T-helper 1 cell (primary cell): ENCODE measurements around the gene MYOF.
A peak's percentile ranks its signal among the peaks of the same experiment; 100 is the strongest.
"Not testable (repeated sequence)": the region's sequence is repeated elsewhere in the genome, so short reads cannot be mapped to it uniquely, and the experiment has no call there.

Source experiments
- DNase-seq, 5 donors: peaks; one replicate each; pipeline ENCODE4 v3.0.0-alpha.2; 2012 to 2020

MYOF gene

DNA sequence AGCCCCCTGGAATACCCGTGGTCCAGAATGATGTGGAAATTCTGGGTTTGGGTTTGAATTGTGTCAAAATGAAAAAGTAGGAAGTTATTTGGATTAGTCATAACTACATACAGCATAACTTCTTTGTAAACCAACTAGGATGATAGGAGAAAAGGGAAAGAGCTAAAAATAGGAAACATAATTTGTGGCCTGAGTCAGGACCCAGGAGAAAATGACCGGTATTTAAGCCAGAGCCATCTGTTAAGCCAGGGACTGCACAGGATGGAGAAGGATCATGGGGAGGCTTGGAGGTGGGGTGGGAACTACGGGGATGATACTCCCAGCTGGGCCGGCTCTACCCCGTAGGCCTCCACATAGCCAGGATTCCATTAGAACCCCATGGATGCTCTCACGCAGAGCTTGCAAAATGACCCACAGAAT is 98.6 kb downstream of the MYOF start:
- DNase-seq: no peak

DNA sequence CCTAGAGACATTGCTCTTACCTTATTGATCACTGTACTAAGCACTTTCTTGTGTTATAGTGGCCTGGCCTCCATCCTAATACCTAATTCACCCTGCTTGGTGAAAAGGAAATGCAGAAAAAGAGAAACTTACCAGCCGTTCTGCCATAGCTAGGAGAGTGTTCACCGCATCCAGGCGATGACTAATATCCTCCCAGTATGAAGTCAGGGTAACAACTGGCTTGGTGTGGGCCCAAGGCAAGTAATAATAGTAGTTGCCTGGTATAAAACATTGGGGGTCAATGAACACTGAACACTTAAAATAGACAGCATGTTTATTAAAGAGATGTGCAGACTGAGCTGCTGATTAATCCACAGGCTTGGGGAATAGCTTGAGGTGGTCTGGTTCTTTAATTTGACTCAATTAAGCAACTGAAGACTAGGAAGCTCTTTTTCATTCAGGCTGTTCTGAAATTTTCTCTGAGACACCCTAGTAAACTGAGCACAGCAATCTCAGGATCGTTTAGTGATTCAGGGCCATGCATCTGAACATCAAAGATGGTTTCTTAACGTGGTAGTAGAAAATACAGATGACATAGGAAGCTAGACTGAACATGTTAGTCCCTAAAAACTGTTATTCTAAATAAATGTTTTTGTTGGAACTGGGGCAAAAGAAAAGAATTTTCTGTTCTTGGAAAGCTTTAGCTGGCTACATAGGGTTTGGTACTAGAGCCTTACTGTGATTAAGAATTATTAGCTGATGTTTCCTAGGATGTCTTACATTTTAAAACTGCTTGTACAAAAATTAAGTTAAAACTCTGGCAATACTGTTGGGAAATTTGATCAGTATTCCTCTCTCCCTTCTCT is 102.2 kb downstream of the MYOF start:
- DNase-seq: peak in 1 of 5 donors; percentile 90

DNA sequence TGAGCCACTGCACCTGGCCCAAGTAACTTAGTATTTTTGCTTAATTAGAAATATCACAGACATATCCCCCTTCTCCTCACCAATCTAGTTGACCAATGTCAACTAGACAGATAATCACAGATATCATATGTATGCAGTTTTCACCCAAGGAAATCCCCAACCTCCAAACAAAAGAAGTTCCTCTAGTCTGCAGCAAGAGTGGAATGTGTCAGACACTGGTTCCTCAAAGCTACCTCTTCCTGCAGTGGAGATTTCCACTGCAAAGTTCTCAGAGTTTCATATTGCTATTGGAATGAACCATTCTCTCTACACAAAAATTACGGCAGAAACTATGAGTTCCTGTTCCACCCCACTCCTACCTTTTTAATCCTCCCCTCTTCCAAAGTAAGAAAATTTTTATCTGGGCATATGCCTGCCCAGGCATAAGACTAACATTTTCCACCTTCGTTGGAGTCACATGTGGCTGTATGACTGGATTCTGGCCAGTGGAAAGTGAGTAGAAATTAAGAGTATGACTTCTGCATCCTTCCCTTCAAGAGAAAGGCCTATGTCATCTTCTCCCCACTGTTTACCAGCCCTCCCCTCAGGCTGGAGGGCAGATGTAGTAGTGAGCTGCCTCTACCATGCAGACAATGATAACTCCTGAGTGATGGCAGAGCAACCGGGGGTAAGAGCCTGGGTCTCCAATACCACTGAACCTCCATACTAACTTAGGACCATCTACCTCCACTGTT is 103.0 kb downstream of the MYOF start:
- peak in 1 of 5 donors; percentile 73 for DNase-seq

DNA sequence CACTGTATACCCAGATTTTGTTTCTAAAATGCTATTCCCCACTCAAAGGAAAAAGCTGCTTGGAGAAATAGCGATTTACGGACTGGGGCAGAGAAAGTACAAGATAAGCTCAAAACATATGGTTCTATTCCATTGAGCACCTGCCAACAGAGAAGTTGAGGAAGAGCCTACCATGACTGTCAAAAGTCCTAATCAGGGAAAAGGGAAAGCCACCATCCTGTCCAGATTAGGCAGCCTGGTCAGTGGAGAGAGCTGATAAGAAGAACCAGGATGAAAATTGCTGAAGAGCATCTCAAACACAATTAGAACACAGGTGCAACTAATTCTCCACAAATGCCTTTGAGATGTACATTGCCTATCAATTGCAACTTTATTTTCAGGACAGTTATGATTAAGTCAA is 104.1 kb downstream of the MYOF start:
- DNase-seq: no peak

DNA sequence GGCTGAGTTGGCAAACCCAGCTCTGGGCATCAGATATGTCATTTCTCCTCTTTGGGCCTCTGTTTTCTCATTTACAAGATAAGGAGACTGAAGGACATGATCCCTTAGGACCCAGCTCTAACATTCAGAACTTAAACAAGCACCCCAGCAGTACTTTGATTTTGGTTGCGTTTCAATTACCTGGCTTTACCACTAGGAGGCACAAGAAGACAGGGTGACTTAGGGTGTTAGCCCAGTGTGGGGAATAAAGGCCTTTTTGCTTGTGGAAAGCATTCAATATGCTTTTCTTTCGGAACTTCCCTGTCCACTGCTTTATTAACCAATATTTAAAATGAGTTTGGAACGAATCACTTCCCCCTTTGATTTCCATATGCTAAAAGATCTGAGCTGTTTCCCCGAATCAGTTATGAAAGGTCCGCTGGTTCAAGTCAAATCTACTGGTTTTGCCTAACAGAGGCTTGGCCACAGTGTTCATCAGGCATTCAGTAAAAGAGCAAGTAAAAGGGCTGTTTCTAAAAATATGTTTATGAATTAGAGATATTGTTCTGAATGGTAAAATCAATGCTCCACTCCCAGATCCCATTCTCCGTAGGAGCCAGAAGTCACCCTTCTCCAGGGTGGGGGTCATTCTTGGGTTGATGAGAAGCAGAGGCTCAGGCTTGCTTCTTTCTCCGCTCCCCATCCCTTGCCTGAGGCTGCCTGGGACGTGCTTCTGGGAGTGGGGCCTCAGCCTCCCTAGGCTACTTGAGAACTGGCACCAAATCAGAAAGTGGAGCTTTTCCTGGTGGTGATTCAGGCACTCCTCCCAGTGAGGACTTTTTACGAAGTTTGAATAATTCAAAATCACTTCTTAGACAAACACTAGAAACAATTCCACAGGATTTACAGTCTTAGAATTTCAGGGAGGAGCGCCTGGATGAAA is 105.5 kb downstream of the MYOF start:
- peak in 3 of 5 donors; percentile 23 to 77 (median 45) for DNase-seq

DNA sequence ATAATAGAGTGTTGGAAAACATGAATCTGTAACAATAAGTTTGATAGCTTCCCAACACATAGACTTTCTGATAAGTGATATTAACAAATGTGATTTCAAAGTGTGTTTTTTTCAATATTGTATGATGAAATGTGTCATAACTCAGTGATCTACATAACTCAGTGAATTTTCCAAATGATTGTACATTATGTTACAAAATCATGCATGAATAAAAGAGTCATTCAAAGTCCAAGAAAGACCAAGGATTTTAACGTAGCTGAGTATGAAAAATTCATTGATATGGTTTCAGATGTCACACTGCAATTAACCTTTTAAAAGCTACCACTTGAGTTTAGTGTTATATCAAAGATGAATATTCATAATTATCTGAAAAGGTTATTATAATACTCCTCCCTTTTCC is 111.2 kb downstream of the MYOF start:
- DNase-seq: no peak

DNA sequence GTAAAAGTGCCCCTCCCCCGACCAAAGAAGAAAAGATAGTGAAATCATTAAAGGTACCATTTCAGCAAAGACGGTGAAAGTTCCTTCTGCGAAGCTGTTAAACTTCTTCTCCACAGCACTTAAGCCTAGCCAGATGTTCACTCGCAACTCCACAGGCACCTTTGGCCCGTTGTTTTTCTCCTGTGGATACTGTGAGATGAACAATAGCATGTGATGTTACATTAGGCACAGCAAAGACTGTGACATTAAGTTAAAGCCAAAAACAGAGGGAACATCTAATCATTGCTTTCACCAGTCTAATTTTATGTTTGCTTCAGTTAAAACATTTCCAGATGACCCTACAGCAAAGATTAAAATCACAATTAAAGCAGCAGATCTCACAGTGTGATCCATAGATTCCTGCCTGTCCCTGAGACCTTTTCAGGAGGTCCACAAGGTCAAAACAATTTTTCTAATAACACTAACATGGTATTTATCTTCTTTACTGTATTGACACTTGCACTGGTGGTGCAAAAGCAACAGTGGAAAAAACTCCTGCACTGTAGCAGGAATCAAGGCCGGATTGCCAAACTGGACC is 112.5 kb downstream of the MYOF start:
- no peak for DNase-seq

DNA sequence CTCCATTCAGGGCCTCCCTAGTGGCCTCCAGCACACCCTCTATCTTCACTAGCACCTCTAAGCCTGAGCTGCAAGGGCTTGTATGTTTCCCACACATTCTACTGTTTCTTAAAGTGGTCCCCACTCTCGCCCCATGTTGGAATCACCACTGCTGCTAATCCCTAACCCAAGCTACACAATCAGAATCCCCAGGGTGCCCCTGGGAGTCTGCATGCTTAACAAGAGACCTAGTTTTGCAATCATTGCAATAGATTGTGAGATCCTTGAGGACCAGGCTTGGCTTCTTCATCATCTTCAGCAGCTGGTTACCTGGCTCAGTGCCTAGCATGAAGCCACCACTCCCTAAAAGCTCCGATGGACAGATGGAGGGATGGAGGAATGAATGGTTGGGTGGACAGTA is 113.9 kb downstream of the MYOF start:
- DNase-seq: no peak

DNA sequence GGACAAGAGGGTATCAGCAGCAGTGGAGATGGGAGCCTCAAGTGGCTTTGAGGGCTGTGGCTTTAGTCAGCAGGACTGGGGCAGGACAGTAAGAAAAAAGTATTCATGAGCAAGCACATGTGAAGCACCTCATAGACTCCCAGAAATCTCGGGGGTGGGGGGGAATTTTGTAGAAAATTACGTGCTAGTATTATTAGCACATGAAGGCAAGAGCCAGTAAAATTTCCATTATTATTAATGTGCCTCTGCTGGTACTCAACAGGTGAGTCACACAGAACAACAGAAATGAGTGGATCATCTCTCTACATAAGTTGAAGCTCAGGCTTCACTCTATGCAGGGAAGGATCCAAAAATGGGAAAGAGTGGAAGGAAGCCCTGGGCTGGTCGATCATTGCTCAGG is 114.5 kb downstream of the MYOF start:
- no peak for DNase-seq

DNA sequence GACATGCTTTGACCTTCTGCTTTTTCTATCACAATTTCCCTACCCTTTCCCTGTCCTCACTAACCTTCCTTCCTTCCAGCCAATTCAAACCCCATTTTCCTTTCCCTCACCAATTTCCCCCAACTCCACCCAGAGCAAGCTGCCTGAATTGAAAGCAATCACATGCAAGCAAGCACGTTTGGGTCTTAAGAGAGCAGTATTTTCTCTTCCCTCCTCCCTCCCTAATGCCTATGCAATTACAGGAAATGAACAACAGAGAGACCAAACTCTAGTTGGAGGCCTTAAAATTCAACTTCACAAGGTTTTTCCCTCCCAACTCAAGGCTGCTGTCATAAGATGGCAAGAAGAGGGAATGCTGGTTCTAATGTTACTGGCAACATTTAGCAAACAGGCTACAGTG is 117.2 kb downstream of the MYOF start:
- no peak for DNase-seq

DNA sequence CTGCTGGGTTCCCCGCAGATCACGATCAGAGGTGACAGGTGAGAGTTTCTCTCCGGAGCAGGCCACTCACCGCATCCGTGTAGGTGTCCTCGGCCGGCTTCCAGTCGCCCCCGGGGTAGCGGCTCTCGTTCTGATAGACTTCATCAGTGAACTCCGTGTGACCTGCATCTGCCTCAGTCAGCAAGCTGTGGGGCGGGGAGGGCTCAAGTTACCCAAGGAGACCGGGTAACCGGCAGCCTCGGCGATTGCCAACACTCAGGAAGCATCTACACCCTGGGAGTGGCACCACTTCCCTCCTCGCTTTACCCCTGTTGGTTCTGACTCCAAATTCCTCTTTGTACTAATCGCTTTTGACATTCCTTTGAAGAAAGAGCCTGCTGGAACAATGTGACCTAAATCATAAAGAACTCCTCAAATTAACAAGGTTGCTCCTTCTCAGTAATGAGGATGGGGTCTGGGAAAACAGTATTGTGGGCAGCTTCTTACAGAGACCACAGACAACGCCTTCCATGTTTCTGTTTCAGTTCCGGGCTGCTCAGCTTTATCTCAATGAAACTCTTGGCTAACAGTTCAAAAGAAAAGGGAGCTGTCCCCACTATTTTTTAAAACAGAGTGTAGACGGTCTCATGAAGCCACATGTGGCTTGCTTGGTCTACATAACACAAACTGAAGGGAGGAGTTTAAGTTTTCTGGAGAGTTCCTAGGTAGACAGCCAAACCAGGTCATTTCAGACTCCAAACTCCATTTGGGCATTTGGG is 118.1 kb downstream of the MYOF start:
- no peak for DNase-seq

DNA sequence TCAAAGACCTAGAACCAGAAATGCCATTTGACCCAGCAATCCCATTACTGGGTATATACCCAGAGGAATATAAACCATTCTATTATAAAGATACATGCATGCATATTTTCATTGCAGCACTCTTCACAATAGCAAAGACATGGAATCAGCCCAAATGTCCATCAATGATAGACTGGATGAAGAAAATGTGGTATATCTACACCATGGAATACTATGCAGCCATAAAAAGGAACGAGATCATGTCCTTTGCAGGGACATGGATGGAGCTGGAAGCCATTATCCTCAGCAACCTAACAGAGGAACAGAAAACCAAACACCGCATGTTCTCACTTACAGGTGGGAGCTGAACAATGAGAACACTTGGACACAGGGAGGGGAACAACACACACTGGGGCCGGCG is 123.7 kb downstream of the MYOF start:
- DNase-seq: not testable (repeated sequence)

DNA sequence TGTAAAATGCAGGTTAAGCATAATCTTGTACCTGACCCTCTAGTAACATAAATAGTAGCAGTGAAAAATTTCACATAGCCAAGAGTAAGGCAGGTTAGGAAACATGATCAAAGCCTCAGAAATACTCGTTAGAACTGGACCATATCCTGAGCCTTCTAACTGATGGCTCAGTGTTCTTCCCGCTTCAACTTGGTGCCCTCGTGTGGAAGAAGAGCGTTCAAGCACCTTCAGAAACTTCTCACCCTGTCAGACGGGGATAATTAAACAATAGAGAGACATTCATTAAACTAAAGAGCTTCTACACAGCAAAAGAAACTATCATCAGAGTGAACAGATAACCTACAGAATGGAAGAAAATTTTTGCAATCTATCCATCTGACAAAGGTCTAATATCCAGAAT is 124.5 kb downstream of the MYOF start:
- DNase-seq: peak in 1 of 5 donors; percentile 40

DNA sequence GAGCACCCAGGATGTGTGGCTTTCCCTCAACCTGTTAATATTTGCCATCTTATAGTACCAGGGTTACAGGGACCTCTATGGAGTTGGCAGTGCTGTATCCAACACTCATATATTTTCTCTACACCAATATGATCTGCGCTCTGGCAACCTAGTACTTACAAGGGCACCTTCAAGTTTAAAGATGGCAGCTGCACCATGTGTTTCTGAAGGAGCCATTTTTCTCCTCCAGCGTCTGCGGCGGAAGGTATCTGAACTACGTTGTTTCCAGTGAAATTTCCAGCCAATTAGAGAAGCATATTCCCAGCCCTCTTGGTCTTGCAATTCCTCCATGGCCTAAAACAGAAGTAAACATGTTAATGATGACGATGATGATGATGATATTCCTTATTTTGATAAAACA is 125.6 kb downstream of the MYOF start:
- DNase-seq: no peak

DNA sequence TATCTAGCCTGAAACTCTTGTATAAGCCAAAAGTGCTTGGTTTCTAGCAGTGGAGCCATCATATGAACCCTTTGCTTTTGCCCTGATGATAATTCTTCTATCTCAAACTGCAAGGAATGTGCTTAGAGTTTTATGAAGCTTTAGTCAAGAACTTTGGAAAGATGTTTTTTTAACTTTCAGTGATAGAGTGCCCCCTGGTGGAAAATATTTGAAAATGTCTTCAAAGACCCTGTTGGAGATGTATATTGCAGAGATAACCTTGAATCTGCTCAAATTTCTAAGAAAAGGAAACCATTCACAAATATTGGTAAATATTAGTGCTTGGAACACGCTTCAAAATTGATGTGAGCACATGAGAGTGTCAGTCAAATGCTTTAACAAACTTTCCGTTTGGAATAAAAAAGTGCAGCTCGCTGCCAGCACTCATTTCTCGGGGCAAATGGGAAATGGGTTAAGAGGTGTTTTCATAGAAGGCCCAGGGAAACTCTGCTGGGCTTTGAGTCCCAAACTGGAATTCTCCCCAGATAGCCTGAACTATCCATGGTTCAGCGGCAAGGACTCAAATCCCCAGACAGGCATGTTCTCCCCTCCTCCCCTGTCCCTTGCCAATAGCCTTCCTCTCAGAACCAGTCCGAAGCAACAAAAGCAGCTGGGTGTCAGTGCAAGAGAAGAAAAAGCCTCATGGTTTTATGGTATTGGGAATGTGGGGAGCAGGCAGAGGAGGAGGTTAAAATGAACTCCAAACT is 129.3 kb downstream of the MYOF start:
- DNase-seq: peak in 1 of 5 donors; percentile 31

DNA sequence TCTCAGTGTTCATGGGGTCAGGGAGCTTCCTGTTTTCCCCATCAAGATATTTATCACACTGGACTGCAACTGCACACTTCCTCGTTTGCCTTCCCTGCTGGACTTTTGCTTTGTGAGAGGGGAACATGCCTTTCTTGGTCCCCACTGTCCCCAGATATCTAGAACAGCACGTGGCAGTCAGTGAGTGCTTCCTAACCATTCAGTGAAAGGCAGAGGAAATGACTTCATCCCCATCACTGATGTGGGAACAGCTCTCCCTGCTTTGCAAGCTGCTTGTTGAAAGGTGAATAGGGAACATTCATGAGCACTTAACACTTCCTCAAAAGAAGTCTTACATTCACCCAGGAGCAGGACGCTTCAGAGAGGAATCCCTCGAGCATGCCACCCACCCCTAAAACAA is 135.4 kb downstream of the MYOF start:
- DNase-seq: no peak

DNA sequence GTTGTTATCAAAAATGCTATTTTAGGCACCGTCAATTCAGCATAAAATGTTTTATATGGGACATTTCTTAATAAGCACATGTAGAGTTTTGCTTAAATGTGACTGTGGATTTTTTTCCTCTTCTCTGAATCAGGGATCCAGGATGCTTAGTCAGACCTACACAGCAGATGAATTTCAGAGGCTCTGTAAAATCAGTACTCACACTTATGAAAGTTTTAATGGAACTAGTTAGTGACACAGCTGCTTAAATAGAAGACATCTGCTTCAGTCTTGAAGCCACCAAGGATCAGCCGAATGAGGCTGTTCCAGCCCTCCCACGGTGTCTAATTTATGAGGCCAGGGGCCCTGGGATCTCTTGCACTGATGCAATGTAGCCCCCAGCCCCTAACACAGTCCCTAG is 136.0 kb downstream of the MYOF start:
- no peak for DNase-seq

DNA sequence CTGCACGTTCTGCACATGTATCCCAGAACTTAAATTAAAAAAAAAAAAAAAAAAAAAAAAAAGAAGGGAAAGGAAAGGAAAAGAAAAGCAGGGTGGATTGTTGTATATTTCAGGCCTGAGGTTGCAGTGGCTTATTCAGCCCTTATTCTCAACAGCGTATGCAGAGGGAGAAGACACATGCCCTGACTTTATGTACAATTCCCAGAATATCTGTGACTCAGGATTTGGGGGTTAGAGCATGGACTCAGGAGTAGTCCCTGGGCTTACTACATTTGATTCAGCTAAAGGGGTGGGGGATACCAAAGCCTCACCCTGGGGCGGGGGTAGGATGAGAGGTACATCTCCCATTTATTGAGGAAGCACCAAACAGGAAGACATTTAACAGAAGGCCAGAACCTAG is 137.4 kb downstream of the MYOF start:
- DNase-seq: no peak

DNA sequence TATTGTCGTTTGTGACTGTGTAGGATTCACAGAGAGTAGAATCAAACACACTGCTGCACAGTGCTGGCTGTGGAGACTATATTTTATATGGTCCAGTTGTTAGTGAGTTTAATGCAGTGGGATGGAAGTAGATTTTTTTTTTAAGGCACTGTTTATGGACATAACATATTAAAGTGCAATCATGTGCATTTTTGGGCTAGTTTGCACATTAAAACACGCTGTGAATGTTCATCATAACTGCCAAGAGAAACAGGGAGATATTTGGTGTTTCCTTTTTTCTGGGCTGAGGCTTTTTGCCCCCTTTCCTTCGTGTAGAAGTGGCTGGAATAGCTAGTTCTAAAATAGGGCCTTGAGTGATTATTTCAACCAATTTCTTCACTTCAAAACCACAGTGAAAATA is 139.2 kb downstream of the MYOF start:
- no peak for DNase-seq

DNA sequence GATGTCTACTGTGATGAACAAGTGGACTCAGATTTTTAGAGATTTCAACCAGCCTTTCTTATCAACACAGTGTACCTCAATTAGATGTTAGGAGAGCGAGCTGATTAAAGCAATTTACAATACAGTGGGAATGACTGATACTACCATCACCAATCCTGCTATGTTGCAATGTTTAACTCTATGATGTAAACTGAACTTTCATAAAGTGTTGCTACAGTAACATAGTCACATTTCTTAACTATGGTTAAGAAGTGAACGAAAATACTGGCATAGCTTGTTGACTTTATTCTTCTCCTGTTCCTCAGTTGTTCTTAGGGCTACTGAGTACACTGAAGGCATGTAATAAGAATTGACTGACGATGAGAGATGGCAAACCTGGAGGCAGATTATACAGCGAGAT is 139.8 kb downstream of the MYOF start:
- DNase-seq: no peak

DNA sequence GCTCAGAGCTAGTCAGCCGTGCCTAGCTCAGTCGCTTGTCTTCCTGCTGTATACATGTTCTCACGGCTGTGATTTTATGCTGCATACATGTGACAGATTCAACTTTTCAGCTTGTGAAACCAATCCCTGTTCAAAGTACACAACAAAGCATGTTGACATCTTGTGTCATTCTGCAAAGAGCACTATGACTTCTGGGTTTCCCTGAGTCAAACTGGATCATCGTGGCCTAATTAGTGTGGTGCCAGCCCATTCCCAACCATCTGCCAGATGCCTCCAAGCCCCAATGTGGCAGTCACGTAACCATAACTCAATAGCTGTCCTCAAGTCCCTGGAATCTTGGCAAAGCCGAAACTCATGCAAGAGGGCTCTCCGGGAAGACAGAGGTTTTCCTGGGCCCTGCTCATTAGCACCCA is 144.8 kb downstream of the MYOF start:
- DNase-seq: no peak
